Activated CD4-positive, alpha-beta T cell treated with anti-CD3 and anti-CD28 coated beads for 36 hours (primary cell): ENCODE results near the gene CASP14. TPM values are rescaled to one million over a fixed set of nuclear protein-coding genes. Genes with fewer than 3 reads are reported as not detected.
"Not testable (repeated sequence)": the region's sequence is repeated elsewhere in the genome, so short reads cannot be mapped to it uniquely, and the experiment has no call there.

Experiments
- ATAC-seq: fragments of 200-7000 bp; cut with Tn5 transposase; one replicate; pipeline ENCODE4 v1.10.0; 2021; ENCODE audit warnings: mild to moderate bottlenecking, moderate library complexity
- CTCF ChIA-PET: fragments of 350-600 bp; sonication (Branson Sonifier 250); formaldehyde crosslinking; loops from one replicate; lab custom pipeline; 2021; ENCODE audit warnings: antibody characterized with exemption; lab: Charles Lee
- POLR2A ChIA-PET: fragments of 350-600 bp; sonication (Branson Sonifier 250); formaldehyde crosslinking; loops from one replicate; lab custom pipeline; 2021; ENCODE audit warnings: antibody characterized with exemption, inconsistent platforms; lab: Charles Lee
- DNase-seq: peaks from one replicate; pipeline ENCODE4 v3.0.0-alpha.2; 2020
- H3K27ac Mint-ChIP-seq: one replicate; pipeline ENCODE4 v1.8.0; 2021; ENCODE audit warnings: mixed read lengths
- H3K27me3 Mint-ChIP-seq: one replicate; pipeline ENCODE4 v1.8.0; 2021; ENCODE audit warnings: mixed read lengths
- H3K36me3 Mint-ChIP-seq: one replicate; pipeline ENCODE4 v1.8.0; 2021; ENCODE audit warnings: low read depth, mixed read lengths
- H3K4me1 Mint-ChIP-seq: one replicate; pipeline ENCODE4 v1.8.0; 2021; ENCODE audit warnings: mixed read lengths
- H3K4me3 Mint-ChIP-seq: one replicate; pipeline ENCODE4 v1.8.0; 2021; ENCODE audit warnings: mild to moderate bottlenecking, moderate library complexity, mixed read lengths
- H3K9me3 Mint-ChIP-seq: one replicate; pipeline ENCODE4 v1.8.0; 2021; ENCODE audit warnings: low read depth, mixed read lengths
- intact Hi-C, 2 experiments: fragments of 100-400 bp; cut with DNase I in 1 of 2; cut with micrococcal nuclease in 1 of 2; formaldehyde crosslinking; loops; one replicate each; pipeline versions ENCODE4 v1.14.2 to v1.15.1; 2022 to 2024; cut with DNase I, micrococcal nuclease
- total RNA-seq, 2 experiments: library from RNA; stranded (reverse); gene quantifications; one replicate each; pipeline ENCODE4 v1.2.3, GENCODE V29; 2021

The CASP14 gene
- total RNA-seq, 2 experiments from 2014 or later = not detected

GRCh38 chr19:15074371-15074770 lies 25.1 kb downstream of the CASP14 start:
- no peaks in the 10 kb centered on the region for H3K4me1 Mint-ChIP-seq
- DNase-seq (no peak), ATAC-seq (no peak)
- POLR2A ChIA-PET = no interaction called here
- H3K27ac Mint-ChIP-seq = no peak overlapping the region
- H3K27me3 Mint-ChIP-seq = peaks cover 2% of the 10 kb centered on the region
- no peaks in the 10 kb centered on the region for H3K9me3 Mint-ChIP-seq
- CTCF ChIA-PET = no interaction called here
- intact Hi-C loops = no loop called here
- no peak overlapping the region for H3K4me3 Mint-ChIP-seq
- H3K36me3 Mint-ChIP-seq = no peaks in the 10 kb centered on the region

- H3K9me3 Mint-ChIP-seq = no peaks in the 10 kb centered on the region
- H3K4me1 Mint-ChIP-seq = no peaks in the 10 kb centered on the region
- H3K36me3 Mint-ChIP-seq = no peaks in the 10 kb centered on the region
- no peak for ATAC-seq
- ChIA-PET POLR2A (no interaction called here), CTCF (interaction anchor here (0.6 to 1.6 kb wide), 2 partner anchors 26 to 51 kb away, joined by 4 read pairs; no protein-coding TSS in a partner anchor)
- H3K27ac Mint-ChIP-seq = no peak overlapping the region
- no peak overlapping the region for H3K4me3 Mint-ChIP-seq
- intact Hi-C loops = no loop called here
- peaks cover 2% of the 10 kb centered on the region for H3K27me3 Mint-ChIP-seq
- no peak for DNase-seq
These were observed 26.5 kb downstream of the CASP14 start for GRCh38 chr19:15075806-15076205.

GRCh38 chr19:15080002-15080401 lies 30.7 kb downstream of the CASP14 start:
- intact Hi-C loops, ATAC-seq, H3K4me3 Mint-ChIP-seq, CTCF ChIA-PET, H3K27me3 Mint-ChIP-seq, H3K27ac Mint-ChIP-seq, POLR2A ChIA-PET, H3K4me1 Mint-ChIP-seq, H3K36me3 Mint-ChIP-seq, H3K9me3 Mint-ChIP-seq, DNase-seq: not testable (repeated sequence)

GRCh38 chr19:15081911-15082310 lies 32.6 kb downstream of the CASP14 start, which contains the start of gene OR1I1:
TSS of gene OR1I1 (plus strand) at chr19:15082211. CDS start at chr19:15087066, 4,855 bp downstream.
- H3K27me3 Mint-ChIP-seq = peaks cover 15% of the 10 kb centered on the region
- POLR2A ChIA-PET = interaction anchor here (0.5 to 0.6 kb wide), 2 partner anchors 333 to 479 kb away, joined by 3 read pairs; no protein-coding TSS in a partner anchor
- no peak within 1 kb of the TSS for H3K4me3 Mint-ChIP-seq
- H3K27ac Mint-ChIP-seq = no peak within 1 kb of the TSS
- H3K9me3 Mint-ChIP-seq = no peaks in the 10 kb centered on the region
- CTCF ChIA-PET = interaction anchor here (0.5 to 1.3 kb wide), 2 partner anchors 11 to 330 kb away, joined by 5 to 7 read pairs; no protein-coding TSS in a partner anchor
- no peak for ATAC-seq
- no peaks in the 10 kb centered on the region for H3K36me3 Mint-ChIP-seq
- intact Hi-C loops = no loop called here
- H3K4me1 Mint-ChIP-seq = no peaks in the 10 kb centered on the region
- DNase-seq = no peak

GRCh38 chr19:15087182-15087581 lies 37.9 kb downstream of the CASP14 start:
- DNase-seq (no peak), ATAC-seq (no peak)
- Mint-ChIP-seq H3K36me3 (no peaks in the 10 kb centered on the region), H3K27ac (no peak overlapping the region), H3K27me3 (peaks cover 19% of the 10 kb centered on the region), H3K9me3 (no peaks in the 10 kb centered on the region), H3K4me1 (peaks cover 3% of the 10 kb centered on the region), H3K4me3 (no peak overlapping the region)
- CTCF ChIA-PET = interaction anchor here (0.7 to 3.6 kb wide), 3 partner anchors 11 to 14 kb away, joined by 3 to 11 read pairs (median 3); no protein-coding TSS in a partner anchor
- intact Hi-C loops = no loop called here
- POLR2A ChIA-PET = no interaction called here

- no peaks in the 10 kb centered on the region for H3K36me3 Mint-ChIP-seq
These were observed 42.9 kb downstream of the CASP14 start for GRCh38 chr19:15091918-15092753.

GRCh38 chr19:15093001-15093400 lies 43.7 kb downstream of the CASP14 start:
- Mint-ChIP-seq H3K36me3 (no peaks in the 10 kb centered on the region), H3K27ac (no peak overlapping the region), H3K4me3 (no peak overlapping the region), H3K9me3 (no peaks in the 10 kb centered on the region), H3K27me3 (no peaks in the 10 kb centered on the region), H3K4me1 (peaks cover 5% of the 10 kb centered on the region)
- CTCF ChIA-PET = interaction anchor here (0.7 to 2.8 kb wide), 14 partner anchors 8 to 459 kb away, joined by 3 to 27 read pairs (median 4); partner anchors contain the start of gene AKAP8L
- POLR2A ChIA-PET = interaction anchor here (0.6 kb wide), 1 partner anchor 157 kb away, joined by 3 read pairs; no protein-coding TSS in a partner anchor
- ATAC-seq (no peak), DNase-seq (no peak)
- intact Hi-C loops = loop anchor here (2.0 to 5.0 kb wide), 2 partner anchors 32 to 464 kb away; a partner anchor contains a TSS

More at GRCh38 chr19:15091918-15092753, 42.9 kb downstream of the CASP14 start:
- peak; percentile 60 for DNase-seq
- ChIA-PET POLR2A (interaction anchor here (0.6 kb wide), 2 partner anchors 28 to 158 kb away, joined by 3 read pairs; no protein-coding TSS in a partner anchor), CTCF (interaction anchor here (0.6 to 2.8 kb wide), 24 partner anchors 8 to 465 kb away, joined by 3 to 27 read pairs (median 4); partner anchors contain the start of genes AKAP8L and SYDE1)
- intact Hi-C loops = loop anchor here (1.0 to 5.0 kb wide), 5 partner anchors 33 to 465 kb away; a partner anchor contains a TSS
- H3K4me3 Mint-ChIP-seq = no peak overlapping the region
- H3K9me3 Mint-ChIP-seq = no peaks in the 10 kb centered on the region
- peaks cover 8% of the 10 kb centered on the region for H3K27me3 Mint-ChIP-seq
- no peak overlapping the region for H3K27ac Mint-ChIP-seq
- peak; percentile 63 for ATAC-seq
- H3K4me1 Mint-ChIP-seq = peaks cover 5% of the 10 kb centered on the region

GRCh38 chr19:15096223-15096622 lies 46.9 kb downstream of the CASP14 start:
- no peaks in the 10 kb centered on the region for H3K36me3 Mint-ChIP-seq
- DNase-seq (no peak), ATAC-seq (no peak)
- ChIA-PET CTCF (interaction anchor here (0.7 to 1.1 kb wide), 2 partner anchors 9 to 195 kb away, joined by 3 read pairs; no protein-coding TSS in a partner anchor), POLR2A (no interaction called here)
- no peak overlapping the region for H3K4me3 Mint-ChIP-seq
- no peaks in the 10 kb centered on the region for H3K9me3 Mint-ChIP-seq
- H3K27ac Mint-ChIP-seq = no peak overlapping the region
- H3K27me3 Mint-ChIP-seq = no peaks in the 10 kb centered on the region
- peaks cover 5% of the 10 kb centered on the region for H3K4me1 Mint-ChIP-seq
- intact Hi-C loops = no loop called here

- intact Hi-C loops, DNase-seq, H3K4me3 Mint-ChIP-seq, H3K4me1 Mint-ChIP-seq, H3K27me3 Mint-ChIP-seq, H3K36me3 Mint-ChIP-seq, H3K9me3 Mint-ChIP-seq, H3K27ac Mint-ChIP-seq, ATAC-seq, POLR2A ChIA-PET: not testable (repeated sequence)
- CTCF ChIA-PET = interaction anchor here (0.7 kb wide), 1 partner anchor 11 kb away, joined by 3 read pairs; no protein-coding TSS in a partner anchor
These were observed 48.7 kb downstream of the CASP14 start for GRCh38 chr19:15097980-15098379.

GRCh38 chr19:15098460-15098859 lies 49.2 kb downstream of the CASP14 start:
- H3K4me3 Mint-ChIP-seq = no peak overlapping the region
- DNase-seq (no peak), ATAC-seq (no peak)
- H3K36me3 Mint-ChIP-seq = peaks cover 2% of the 10 kb centered on the region
- ChIA-PET CTCF (interaction anchor here (0.6 to 0.7 kb wide), 2 partner anchors 11 to 21 kb away, joined by 3 to 5 read pairs; no protein-coding TSS in a partner anchor), POLR2A (no interaction called here)
- H3K27ac Mint-ChIP-seq = no peak overlapping the region
- H3K4me1 Mint-ChIP-seq = no peaks in the 10 kb centered on the region
- intact Hi-C loops = no loop called here
- H3K9me3 Mint-ChIP-seq = peaks cover 4% of the 10 kb centered on the region
- H3K27me3 Mint-ChIP-seq = no peaks in the 10 kb centered on the region

- POLR2A ChIA-PET = no interaction called here
- no peak overlapping the region for H3K4me3 Mint-ChIP-seq
- no peaks in the 10 kb centered on the region for H3K4me1 Mint-ChIP-seq
- peaks cover 8% of the 10 kb centered on the region for H3K9me3 Mint-ChIP-seq
- intact Hi-C loops = no loop called here
- no peak for ATAC-seq
- no peak for DNase-seq
- no peaks in the 10 kb centered on the region for H3K27me3 Mint-ChIP-seq
- H3K27ac Mint-ChIP-seq = no peak overlapping the region
- CTCF ChIA-PET = interaction anchor here (0.6 to 3.0 kb wide), 5 partner anchors 11 to 77 kb away, joined by 3 to 36 read pairs (median 5); no protein-coding TSS in a partner anchor
- peaks cover 3% of the 10 kb centered on the region for H3K36me3 Mint-ChIP-seq
These were observed 49.8 kb downstream of the CASP14 start for GRCh38 chr19:15099017-15099582.
